GM12864 (cell line): ENCODE measurements around the gene MYO9B.

Experiments
- DNase-seq: peaks from one replicate; pipeline ENCODE4 v3.0.0-alpha.2; 2011; ENCODE audit warnings: low read depth
- H3K4me3 ChIP-seq: 2 replicates; pipeline ENCODE4 v1.5.1; 2011; ENCODE audit warnings: mild to moderate bottlenecking, low read depth, low read length, control low read depth
- TF ChIP-seq, protein P1 (sequence below): IDR thresholded peaks from 2 replicates; pipeline ENCODE4 v1.5.1; 2011; ENCODE audit warnings: low read depth, mild to moderate bottlenecking, moderate library complexity, low read length, control low read depth, inconsistent platforms; ENCODE audit errors: missing control alignments

The MYO9B gene

GRCh38 chr19:17205237-17206140 is 129.9 kb downstream of the MYO9B start:
- TF ChIP-seq, protein P1, sequence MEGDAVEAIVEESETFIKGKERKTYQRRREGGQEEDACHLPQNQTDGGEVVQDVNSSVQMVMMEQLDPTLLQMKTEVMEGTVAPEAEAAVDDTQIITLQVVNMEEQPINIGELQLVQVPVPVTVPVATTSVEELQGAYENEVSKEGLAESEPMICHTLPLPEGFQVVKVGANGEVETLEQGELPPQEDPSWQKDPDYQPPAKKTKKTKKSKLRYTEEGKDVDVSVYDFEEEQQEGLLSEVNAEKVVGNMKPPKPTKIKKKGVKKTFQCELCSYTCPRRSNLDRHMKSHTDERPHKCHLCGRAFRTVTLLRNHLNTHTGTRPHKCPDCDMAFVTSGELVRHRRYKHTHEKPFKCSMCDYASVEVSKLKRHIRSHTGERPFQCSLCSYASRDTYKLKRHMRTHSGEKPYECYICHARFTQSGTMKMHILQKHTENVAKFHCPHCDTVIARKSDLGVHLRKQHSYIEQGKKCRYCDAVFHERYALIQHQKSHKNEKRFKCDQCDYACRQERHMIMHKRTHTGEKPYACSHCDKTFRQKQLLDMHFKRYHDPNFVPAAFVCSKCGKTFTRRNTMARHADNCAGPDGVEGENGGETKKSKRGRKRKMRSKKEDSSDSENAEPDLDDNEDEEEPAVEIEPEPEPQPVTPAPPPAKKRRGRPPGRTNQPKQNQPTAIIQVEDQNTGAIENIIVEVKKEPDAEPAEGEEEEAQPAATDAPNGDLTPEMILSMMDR: peak; percentile 81
- no peak overlapping the region for H3K4me3 ChIP-seq
- no peak for DNase-seq

GRCh38 chr19:17206736-17207581 is 131.4 kb downstream of the MYO9B start:
- DNase-seq: no peak
- no peak overlapping the region for H3K4me3 ChIP-seq
- TF ChIP-seq, protein P1: no peak

DNA sequence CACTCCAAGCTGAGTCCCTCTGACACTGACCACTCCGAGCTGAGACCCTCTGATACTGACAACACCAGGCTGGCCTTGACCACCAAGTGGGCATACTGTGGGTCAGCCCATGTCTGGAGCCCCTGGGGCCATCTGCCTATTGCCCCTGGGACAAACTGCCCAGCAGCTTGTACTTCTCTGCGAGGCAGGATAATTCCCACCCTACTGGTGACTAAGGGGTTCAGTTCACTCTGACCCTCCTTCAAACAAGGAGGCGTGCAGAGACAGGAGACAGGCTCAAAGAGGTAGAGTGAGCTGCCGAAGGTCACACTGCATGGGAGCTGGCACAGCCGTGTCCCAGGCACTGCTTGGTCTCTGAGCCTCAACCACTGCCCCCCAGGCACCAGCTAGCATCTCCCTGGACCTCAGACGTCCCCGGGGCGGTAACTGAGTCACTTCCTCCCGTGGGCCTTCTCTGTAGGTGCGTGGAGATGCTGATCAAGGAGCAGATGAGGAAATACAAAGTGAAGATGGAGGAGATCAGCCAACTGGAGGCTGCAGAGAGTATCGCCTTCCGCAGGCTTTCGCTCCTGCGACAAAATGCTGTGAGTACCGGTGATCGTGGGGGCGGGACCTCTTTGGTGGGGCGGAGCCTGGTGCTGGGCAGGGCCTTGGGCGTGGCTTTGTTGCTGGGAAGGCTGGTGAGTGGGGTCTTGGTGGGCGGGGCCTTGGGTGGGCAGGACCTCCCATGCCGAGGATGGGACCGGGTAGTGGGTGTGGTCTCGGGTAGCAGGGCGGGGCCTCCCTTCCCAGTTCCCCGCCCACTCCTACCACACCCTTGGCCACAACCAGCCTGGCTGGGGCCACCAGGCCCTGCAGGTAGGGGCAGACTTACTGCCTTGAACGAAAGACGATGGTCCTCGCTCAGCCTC is 133.8 kb downstream of the MYO9B start:
- H3K4me3 ChIP-seq: no peak overlapping the region
- DNase-seq: peak; percentile 47
- TF ChIP-seq, protein P1: no peak

- no peak overlapping the region for H3K4me3 ChIP-seq
- TF ChIP-seq, protein P1: no peak
- no peak for DNase-seq
Observed at GRCh38 chr19:17210296-17210695, 134.7 kb downstream of the MYO9B start.

DNA sequence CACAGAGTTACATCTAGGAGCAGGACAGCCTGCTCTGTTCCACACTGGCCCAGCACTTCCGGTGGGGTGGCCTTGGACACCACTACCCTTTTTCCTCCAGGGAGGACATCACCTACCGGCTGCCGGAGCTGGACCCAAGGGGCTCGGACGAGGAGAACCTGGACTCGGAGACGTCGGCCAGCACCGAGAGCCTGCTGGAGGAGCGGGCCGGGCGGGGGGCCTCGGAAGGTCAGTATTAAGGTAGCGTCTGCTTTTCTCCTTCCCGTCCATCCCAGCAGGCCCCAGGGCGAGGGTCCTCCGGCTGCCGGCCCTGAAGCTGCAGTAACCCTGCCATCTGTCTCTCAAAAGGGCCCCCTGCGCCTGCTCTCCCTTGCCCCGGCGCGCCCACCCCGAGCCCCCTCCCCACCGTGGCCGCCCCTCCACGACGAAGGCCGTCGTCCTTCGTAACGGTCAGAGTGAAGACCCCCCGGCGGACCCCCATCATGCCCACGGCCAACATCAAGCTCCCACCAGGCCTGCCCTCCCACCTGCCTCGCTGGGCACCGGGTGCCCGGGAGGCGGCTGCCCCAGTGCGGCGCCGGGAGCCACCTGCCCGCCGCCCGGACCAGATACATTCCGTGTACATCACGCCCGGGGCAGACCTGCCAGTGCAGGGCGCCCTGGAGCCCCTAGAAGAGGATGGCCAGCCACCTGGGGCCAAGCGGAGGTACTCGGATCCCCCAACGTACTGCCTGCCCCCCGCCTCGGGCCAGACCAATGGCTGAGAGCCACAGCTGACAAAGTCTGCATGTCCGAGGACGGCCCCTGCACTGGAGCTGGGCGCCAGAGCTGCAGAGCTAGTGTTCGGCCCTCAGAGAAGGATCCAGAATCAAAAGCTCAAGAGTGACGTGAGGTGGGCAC is 136.2 kb downstream of the MYO9B start:
- DNase-seq: no peak
- H3K4me3 ChIP-seq: no peak overlapping the region
- TF ChIP-seq, protein P1: no peak
